Smooth muscle cell (in vitro differentiated cells): Measurements from ENCODE around the gene LIF. TPM values are rescaled to one million over a fixed set of nuclear protein-coding genes. Genes with fewer than 3 reads are reported as not detected.

Experiments
- DNase-seq: peaks from one replicate; lab custom pipeline; 2025; ENCODE audit not compliant: unreplicated experiment; lab: John Stamatoyannopoulos, UW
- H2AFZ ChIP-seq: fragments of 200-600 bp; sonication (generic); 2 replicates; pipeline ENCODE4 v1.6.0; 2016; ENCODE audit warnings: antibody characterized with exemption, low read depth, mild to moderate bottlenecking
- H3F3A ChIP-seq: fragments of 200-600 bp; sonication (generic); 2 replicates; pipeline ENCODE4 v1.6.0; 2017; ENCODE audit warnings: antibody characterized with exemption, low read depth
- H3K27ac ChIP-seq: fragments of 200-600 bp; sonication (generic); 2 replicates; pipeline ENCODE4 v1.5.1; 2016; ENCODE audit warnings: low read depth, mild to moderate bottlenecking
- H3K27me3 ChIP-seq: fragments of 200-600 bp; sonication (generic); 2 replicates; pipeline ENCODE4 v1.6.1; 2016; ENCODE audit warnings: low read depth, mild to moderate bottlenecking
- H3K36me3 ChIP-seq: fragments of 200-600 bp; sonication (generic); 2 replicates; pipeline ENCODE4 v1.5.1; 2016; ENCODE audit warnings: low read depth
- H3K4me1 ChIP-seq: fragments of 200-600 bp; sonication (generic); 2 replicates; pipeline ENCODE4 v1.5.1; 2016; ENCODE audit warnings: low read depth
- H3K4me2 ChIP-seq: fragments of 200-600 bp; sonication (generic); 2 replicates; pipeline ENCODE4 v1.6.0; 2016; ENCODE audit warnings: mild to moderate bottlenecking
- H3K4me3 ChIP-seq: fragments of 200-600 bp; sonication (generic); 2 replicates; pipeline ENCODE4 v1.5.1; 2016; ENCODE audit warnings: mild to moderate bottlenecking
- H3K79me2 ChIP-seq: fragments of 200-600 bp; sonication (generic); 2 replicates; pipeline ENCODE4 v1.6.0; 2016; ENCODE audit warnings: low read depth, mild to moderate bottlenecking
- H3K9ac ChIP-seq: fragments of 200-600 bp; sonication (generic); 2 replicates; pipeline ENCODE4 v1.6.0; 2016; ENCODE audit warnings: low read depth
- H3K9me3 ChIP-seq: fragments of 200-600 bp; sonication (generic); replicated peaks from 2 replicates; pipeline ENCODE4 v1.5.1; 2016; ENCODE audit warnings: low read depth
- H4K20me1 ChIP-seq: fragments of 200-600 bp; sonication (generic); 2 replicates; pipeline ENCODE4 v1.6.0; 2016; ENCODE audit warnings: low read depth
- WGBS: methylation state at CpG from one replicate; pipeline ENCODE4 v1.1.7; 2016; ENCODE audit warnings: low lambda C conversion rate; 5-methylcytosine and 5-hydroxymethylcytosine counted together
- polyA plus RNA-seq: library from polyadenylated mRNA; unstranded; fragments of >200 nt; fragmentation: Nextera tagmentation; extraction: Ambion mirVana; gene quantifications from 2 replicates; pipeline ENCODE4 v1.2.1, GENCODE V29; 2016
- total RNA-seq: library from RNA; depleted of rRNA; stranded (reverse); fragments of >200 nt; gene quantifications from 2 replicates; pipeline ENCODE4 v1.2.3, GENCODE V29; 2014
- TF ChIP-seq, protein P1 (sequence below): fragments of 200-600 bp; sonication (generic); IDR thresholded peaks from 2 replicates; pipeline ENCODE4 v1.5.1; 2017; ENCODE audit warnings: borderline replicate concordance, mild to moderate bottlenecking, antibody characterized with exemption; ENCODE audit not compliant: insufficient read depth, poor library complexity, severe bottlenecking

LIF gene
- total and polyA plus RNA-seq, 2 experiments from 2014 or later: 29.9 to 31.2 TPM

DNA sequence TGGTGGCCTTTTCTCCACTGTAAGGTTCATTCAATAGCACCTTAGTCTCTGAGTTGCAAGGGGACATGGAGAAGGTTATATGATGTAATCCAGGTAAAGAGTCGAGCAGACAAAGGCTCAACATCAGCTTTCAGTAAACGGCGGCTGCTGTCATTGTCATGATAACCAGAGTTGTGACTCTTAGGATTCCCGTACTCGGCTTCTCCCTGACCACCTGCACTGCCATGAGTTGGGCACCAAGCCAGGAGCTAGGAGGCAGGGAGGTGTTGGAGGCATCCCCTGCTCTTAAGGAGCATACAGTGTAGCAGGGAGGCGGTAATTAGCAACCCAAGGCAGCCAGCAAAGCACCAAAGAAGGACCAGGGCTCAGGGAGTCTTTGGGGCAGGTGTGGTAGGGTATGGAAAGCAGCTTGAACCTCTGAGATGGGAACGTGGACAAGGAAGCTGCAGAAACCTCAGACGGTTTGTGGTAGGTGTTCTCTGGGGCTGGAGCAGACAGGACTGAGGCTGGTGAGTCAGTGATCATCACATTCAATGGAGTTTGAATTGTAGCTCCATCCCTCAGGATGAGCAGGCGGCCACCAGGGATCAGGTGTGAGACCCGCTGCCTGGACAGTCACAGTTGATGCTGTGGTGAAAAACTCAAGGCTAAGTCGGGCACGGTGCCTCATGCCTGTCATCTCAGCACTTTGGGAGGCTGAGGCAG is 31.7 kb downstream of the LIF start:
- no peak for DNase-seq
- TF ChIP-seq, protein P1, sequence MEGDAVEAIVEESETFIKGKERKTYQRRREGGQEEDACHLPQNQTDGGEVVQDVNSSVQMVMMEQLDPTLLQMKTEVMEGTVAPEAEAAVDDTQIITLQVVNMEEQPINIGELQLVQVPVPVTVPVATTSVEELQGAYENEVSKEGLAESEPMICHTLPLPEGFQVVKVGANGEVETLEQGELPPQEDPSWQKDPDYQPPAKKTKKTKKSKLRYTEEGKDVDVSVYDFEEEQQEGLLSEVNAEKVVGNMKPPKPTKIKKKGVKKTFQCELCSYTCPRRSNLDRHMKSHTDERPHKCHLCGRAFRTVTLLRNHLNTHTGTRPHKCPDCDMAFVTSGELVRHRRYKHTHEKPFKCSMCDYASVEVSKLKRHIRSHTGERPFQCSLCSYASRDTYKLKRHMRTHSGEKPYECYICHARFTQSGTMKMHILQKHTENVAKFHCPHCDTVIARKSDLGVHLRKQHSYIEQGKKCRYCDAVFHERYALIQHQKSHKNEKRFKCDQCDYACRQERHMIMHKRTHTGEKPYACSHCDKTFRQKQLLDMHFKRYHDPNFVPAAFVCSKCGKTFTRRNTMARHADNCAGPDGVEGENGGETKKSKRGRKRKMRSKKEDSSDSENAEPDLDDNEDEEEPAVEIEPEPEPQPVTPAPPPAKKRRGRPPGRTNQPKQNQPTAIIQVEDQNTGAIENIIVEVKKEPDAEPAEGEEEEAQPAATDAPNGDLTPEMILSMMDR: no peak
- H3K4me1 ChIP-seq: no peaks in the 10 kb centered on the region

DNA sequence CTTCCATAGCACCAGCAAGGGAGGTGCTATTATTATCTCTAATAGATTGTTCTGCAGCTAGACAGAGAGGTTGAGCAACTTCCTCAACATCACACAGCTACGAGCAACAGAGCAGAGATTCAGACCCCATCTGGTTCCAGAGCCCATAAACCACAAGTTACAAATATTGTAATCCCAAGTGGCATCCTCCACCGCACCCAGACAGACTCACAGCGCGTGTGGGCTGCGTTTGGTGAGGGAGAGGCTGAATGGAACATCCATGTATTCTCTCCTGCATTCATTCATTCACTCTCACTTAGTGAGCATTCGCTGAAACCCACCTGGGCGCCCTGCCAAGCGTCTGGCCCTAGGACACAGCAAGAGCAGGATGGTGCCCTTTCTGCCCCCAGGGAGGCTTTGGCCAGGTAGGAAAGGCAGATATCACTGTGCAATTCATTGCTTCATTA is 33.5 kb downstream of the LIF start:
- no peak overlapping the region for H3K9ac ChIP-seq
- H3K4me2 ChIP-seq: no peak overlapping the region
- no peak for DNase-seq

More for the DNA sequence above, 31.7 kb downstream of the LIF start:
- peaks cover 19% of the 10 kb centered on the region for H3F3A ChIP-seq
- H4K20me1 ChIP-seq: no peaks in the 10 kb centered on the region
- no peak overlapping the region for H3K27ac ChIP-seq
- H3K9me3 ChIP-seq: no peaks in the 10 kb centered on the region
- no peak overlapping the region for H3K4me2 ChIP-seq
- no peak overlapping the region for H3K4me3 ChIP-seq
- 72% methylated on average over 12 of the region's 12 CpGs for whole genome bisulfite sequencing
- no peaks in the 10 kb centered on the region for H3K79me2 ChIP-seq
- H3K9ac ChIP-seq: no peak overlapping the region
- no peaks in the 10 kb centered on the region for H3K27me3 ChIP-seq
- H3K36me3 ChIP-seq: no peaks in the 10 kb centered on the region
- no peak overlapping the region for H2AFZ ChIP-seq

DNA sequence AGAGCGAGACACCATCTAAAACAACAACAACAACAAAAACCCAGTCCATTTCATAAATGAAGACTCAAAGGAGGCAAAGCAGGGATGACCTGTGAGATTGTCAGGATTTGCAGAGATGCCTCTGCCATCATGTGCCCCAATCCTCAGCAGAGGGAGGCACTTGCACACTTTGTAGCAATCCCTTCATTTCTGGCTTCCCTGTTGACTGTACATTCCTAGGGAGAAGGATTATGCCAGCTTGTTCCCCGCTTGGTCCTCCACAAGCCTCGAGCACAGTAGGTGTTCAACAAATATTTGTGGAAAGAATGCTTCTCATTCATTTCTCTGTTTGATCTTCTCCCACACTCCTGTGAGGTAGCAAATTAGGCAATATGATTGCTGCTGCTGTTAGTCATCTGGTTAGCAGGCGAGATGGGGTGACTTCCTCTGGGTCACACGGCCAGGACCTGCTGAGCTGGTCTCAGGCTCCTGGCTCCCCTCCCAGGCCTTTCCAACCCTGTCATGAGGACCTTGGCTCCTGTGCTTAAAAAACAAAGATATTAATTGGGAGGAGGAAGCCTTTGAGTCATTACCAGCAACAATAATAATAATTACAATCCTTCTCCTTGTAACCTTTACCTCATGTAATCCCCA is 34.1 kb downstream of the LIF start:
- Histone ChIP-seq H3K4me3 (no peak overlapping the region), H3K36me3 (no peaks in the 10 kb centered on the region), H3F3A (peaks cover 40% of the 10 kb centered on the region), H3K27ac (peak overlapping the region; percentile 99), H3K9me3 (no peaks in the 10 kb centered on the region), H3K9ac (peak overlapping the region; percentile 1), H3K79me2 (no peaks in the 10 kb centered on the region), H2AFZ (no peak overlapping the region), H3K27me3 (no peaks in the 10 kb centered on the region), H4K20me1 (no peaks in the 10 kb centered on the region), H3K4me2 (no peak overlapping the region), H3K4me1 (peaks cover 1% of the 10 kb centered on the region)
- TF ChIP-seq, protein P1: no peak
- 22% methylated on average over 5 of the region's 5 CpGs for WGBS
- DNase-seq: no peak

More for the DNA sequence above, 33.5 kb downstream of the LIF start:
- no peaks in the 10 kb centered on the region for H3K36me3 ChIP-seq
- H3K79me2 ChIP-seq: no peaks in the 10 kb centered on the region
- peak overlapping the region; percentile 99 for H3K27ac ChIP-seq
- 32% methylated on average over 8 of the region's 8 CpGs for WGBS
- no peaks in the 10 kb centered on the region for H3K27me3 ChIP-seq
- peaks cover 35% of the 10 kb centered on the region for H3F3A ChIP-seq
- H3K4me3 ChIP-seq: no peak overlapping the region
- no peaks in the 10 kb centered on the region for H3K9me3 ChIP-seq
- H4K20me1 ChIP-seq: no peaks in the 10 kb centered on the region
- TF ChIP-seq, protein P1: no peak
- H2AFZ ChIP-seq: no peak overlapping the region
- H3K4me1 ChIP-seq: no peaks in the 10 kb centered on the region
